Lower leg skin (tissue), 3 donors: ENCODE measurements around the gene SEMA3C.

Source experiments
- POLR2A ChIP-seq, 2 donors: fragments of 450-650 bp; IDR thresholded peaks; one replicate each; pipeline ENCODE4 v1.6.1; 2016 to 2017; ENCODE audit warnings: antibody characterized with exemption in 2 of 2, mild to moderate bottlenecking in 1 of 2, moderate library complexity in 1 of 2
- TF ChIP-seq, protein P1 (sequence below), 3 donors: fragments of 450-650 bp; IDR thresholded peaks; one replicate each; pipeline ENCODE4 v1.5.1; 2016; ENCODE audit warnings: antibody characterized with exemption in 3 of 3, mild to moderate bottlenecking in 3 of 3, moderate library complexity in 2 of 3

DNA sequence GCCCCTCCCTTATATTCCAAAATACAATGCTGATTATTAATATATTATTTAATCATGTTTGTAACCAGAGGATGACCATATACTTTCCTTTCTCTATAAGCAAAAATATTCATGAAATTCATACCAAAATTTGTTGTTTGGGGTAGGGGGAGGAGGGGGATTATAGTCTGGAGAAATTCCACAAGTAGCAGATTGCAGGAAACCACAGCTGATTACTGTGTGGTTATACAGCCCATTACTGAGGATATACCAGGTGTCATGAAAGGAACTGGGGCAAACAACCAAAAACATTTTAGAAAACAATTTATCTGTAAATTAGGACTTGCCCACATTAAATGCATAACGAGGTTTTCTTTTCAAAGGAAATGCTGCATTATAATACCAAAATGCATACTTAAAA, 50.3 kb downstream of the SEMA3C start:
- TF ChIP-seq, protein P1, sequence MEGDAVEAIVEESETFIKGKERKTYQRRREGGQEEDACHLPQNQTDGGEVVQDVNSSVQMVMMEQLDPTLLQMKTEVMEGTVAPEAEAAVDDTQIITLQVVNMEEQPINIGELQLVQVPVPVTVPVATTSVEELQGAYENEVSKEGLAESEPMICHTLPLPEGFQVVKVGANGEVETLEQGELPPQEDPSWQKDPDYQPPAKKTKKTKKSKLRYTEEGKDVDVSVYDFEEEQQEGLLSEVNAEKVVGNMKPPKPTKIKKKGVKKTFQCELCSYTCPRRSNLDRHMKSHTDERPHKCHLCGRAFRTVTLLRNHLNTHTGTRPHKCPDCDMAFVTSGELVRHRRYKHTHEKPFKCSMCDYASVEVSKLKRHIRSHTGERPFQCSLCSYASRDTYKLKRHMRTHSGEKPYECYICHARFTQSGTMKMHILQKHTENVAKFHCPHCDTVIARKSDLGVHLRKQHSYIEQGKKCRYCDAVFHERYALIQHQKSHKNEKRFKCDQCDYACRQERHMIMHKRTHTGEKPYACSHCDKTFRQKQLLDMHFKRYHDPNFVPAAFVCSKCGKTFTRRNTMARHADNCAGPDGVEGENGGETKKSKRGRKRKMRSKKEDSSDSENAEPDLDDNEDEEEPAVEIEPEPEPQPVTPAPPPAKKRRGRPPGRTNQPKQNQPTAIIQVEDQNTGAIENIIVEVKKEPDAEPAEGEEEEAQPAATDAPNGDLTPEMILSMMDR (IDR thresholded peaks at IDR 0.05) = no peak
- no peak for TF ChIP-seq POLR2A (IDR thresholded peaks at IDR 0.05)
